Body of pancreas (tissue), 4 donors: ENCODE data around the gene RFWD3.

ENCODE experiments used
- POLR2A ChIP-seq, 3 donors: fragments of 450-650 bp; IDR thresholded peaks; one replicate each; pipeline ENCODE4 v1.6.1; 2016; ENCODE audit warnings: antibody characterized with exemption in 3 of 3, mild to moderate bottlenecking in 2 of 3
- TF ChIP-seq, protein P1 (sequence below), 7 experiments: fragments of 450-650 bp in 4 of 7; fragments of 200-600 bp in 3 of 7; sonication (generic) in 3 of 7; IDR thresholded peaks; one replicate each; pipeline ENCODE4 v1.5.1; 2016 to 2019; ENCODE audit warnings: antibody characterized with exemption in 7 of 7

DNA sequence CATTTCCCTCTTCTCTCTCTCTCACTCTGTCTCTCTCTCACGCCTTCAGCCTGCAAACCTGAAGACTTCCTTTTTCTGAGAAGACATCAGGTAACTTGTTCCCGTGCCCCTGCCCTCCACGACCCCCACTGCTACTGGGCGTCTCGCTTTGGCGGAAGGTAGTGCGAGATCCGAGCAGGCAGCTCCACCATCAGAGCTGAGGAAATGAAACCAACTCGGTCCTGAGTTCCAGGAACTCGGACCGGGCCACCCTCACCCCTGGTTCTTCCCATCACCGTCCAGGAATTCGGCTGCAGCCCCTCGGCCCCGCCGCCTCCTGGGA is 33.4 kb upstream of the RFWD3 start:
- no peak for TF ChIP-seq POLR2A (IDR thresholded peaks at IDR 0.05)
- TF ChIP-seq, protein P1, sequence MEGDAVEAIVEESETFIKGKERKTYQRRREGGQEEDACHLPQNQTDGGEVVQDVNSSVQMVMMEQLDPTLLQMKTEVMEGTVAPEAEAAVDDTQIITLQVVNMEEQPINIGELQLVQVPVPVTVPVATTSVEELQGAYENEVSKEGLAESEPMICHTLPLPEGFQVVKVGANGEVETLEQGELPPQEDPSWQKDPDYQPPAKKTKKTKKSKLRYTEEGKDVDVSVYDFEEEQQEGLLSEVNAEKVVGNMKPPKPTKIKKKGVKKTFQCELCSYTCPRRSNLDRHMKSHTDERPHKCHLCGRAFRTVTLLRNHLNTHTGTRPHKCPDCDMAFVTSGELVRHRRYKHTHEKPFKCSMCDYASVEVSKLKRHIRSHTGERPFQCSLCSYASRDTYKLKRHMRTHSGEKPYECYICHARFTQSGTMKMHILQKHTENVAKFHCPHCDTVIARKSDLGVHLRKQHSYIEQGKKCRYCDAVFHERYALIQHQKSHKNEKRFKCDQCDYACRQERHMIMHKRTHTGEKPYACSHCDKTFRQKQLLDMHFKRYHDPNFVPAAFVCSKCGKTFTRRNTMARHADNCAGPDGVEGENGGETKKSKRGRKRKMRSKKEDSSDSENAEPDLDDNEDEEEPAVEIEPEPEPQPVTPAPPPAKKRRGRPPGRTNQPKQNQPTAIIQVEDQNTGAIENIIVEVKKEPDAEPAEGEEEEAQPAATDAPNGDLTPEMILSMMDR (IDR thresholded peaks at IDR 0.05) = no peak
